GM23338 (cell line): ENCODE results near the gene EXOC3. TPM values are rescaled to one million over a fixed set of nuclear protein-coding genes. Genes with fewer than 3 reads are reported as not detected.
"Not testable (repeated sequence)": the region's sequence is repeated elsewhere in the genome, so short reads cannot be mapped to it uniquely, and the experiment has no call there.

Experiments
- ATAC-seq: fragments of 200-7000 bp; cut with Tn5 transposase; 3 replicates; pipeline ENCODE4 v1.9.1; 2020
- DNase-seq: peaks from one replicate; pipeline ENCODE4 v3.0.0-alpha.2; 2015; ENCODE audit warnings: low spot score
- H2AFZ ChIP-seq: fragments of 200-600 bp; sonication (generic); 2 replicates; pipeline ENCODE4 v1.8.0; 2016; ENCODE audit warnings: antibody characterized with exemption, mild to moderate bottlenecking, moderate library complexity
- H3F3A ChIP-seq: fragments of 200-600 bp; sonication (generic); replicated peaks from 2 replicates; pipeline ENCODE4 v1.8.0; 2017; ENCODE audit warnings: antibody characterized with exemption, mixed run types, low read depth
- H3K27ac ChIP-seq: fragments of 200-600 bp; sonication (generic); 2 replicates; pipeline ENCODE4 v1.6.1; 2016; ENCODE audit warnings: low read depth
- H3K27me3 ChIP-seq: fragments of 200-600 bp; sonication (generic); 2 replicates; pipeline ENCODE4 v1.8.0; 2016; ENCODE audit warnings: mild to moderate bottlenecking, mixed run types, moderate library complexity; ENCODE audit not compliant: insufficient read depth
- H3K36me3 ChIP-seq: fragments of 200-600 bp; sonication (generic); 2 replicates; pipeline ENCODE4 v1.8.0; 2016; ENCODE audit warnings: mild to moderate bottlenecking; ENCODE audit not compliant: insufficient read depth
- H3K4me1 ChIP-seq: fragments of 200-600 bp; sonication (generic); 2 replicates; pipeline ENCODE4 v1.8.0; 2016; ENCODE audit warnings: mild to moderate bottlenecking, moderate library complexity; ENCODE audit not compliant: insufficient read depth
- H3K4me2 ChIP-seq: fragments of 200-600 bp; sonication (generic); 2 replicates; pipeline ENCODE4 v1.7.1; 2017; ENCODE audit warnings: mixed run types
- H3K4me3 ChIP-seq: fragments of 200-600 bp; sonication (generic); 2 replicates; pipeline ENCODE4 v1.6.1; 2016; ENCODE audit warnings: mixed run types
- H3K79me2 ChIP-seq: fragments of 200-600 bp; sonication (generic); replicated peaks from 2 replicates; pipeline ENCODE4 v1.8.0; 2017; ENCODE audit warnings: mild to moderate bottlenecking; ENCODE audit not compliant: insufficient read depth
- H3K9me2 ChIP-seq: fragments of 200-600 bp; sonication (generic); 2 replicates; pipeline ENCODE4 v1.8.0; 2017; ENCODE audit not compliant: insufficient read depth
- H4K20me1 ChIP-seq: fragments of 200-600 bp; sonication (generic); replicated peaks from 2 replicates; pipeline ENCODE4 v1.8.0; 2017; ENCODE audit warnings: mild to moderate bottlenecking; ENCODE audit not compliant: insufficient read depth
- H3K27ac Mint-ChIP-seq: 2 replicates; pipeline ENCODE4 v1.8.0; 2020; ENCODE audit warnings: inconsistent platforms, mild to moderate bottlenecking, moderate library complexity, mixed read lengths
- H3K27me3 Mint-ChIP-seq: 3 replicates; pipeline ENCODE4 v1.8.0; 2022; ENCODE audit warnings: low read depth, mild to moderate bottlenecking, moderate library complexity, mixed read lengths, inconsistent platforms; ENCODE audit not compliant: insufficient read depth, poor library complexity
- H3K36me3 Mint-ChIP-seq: 3 replicates; pipeline ENCODE4 v1.8.0; 2021; ENCODE audit warnings: low read depth, mild to moderate bottlenecking, inconsistent platforms, moderate library complexity, mixed read lengths
- H3K4me1 Mint-ChIP-seq: 3 replicates; pipeline ENCODE4 v1.8.0; 2020; ENCODE audit warnings: mild to moderate bottlenecking, inconsistent platforms, mixed read lengths
- H3K4me3 Mint-ChIP-seq: 3 replicates; pipeline ENCODE4 v1.8.0; 2021; ENCODE audit warnings: moderate library complexity, mild to moderate bottlenecking, inconsistent platforms, mixed read lengths
- H3K9me3 Mint-ChIP-seq: 3 replicates; pipeline ENCODE4 v1.8.0; 2020; ENCODE audit warnings: moderate library complexity, mild to moderate bottlenecking, inconsistent platforms, mixed read lengths
- CREB1 ChIP-seq: fragments of 250-450 bp; sonication (Bioruptor Pico); IDR thresholded peaks from 2 replicates; pipeline ENCODE4 v1.5.0; 2020; ENCODE audit warnings: low read depth, mild to moderate bottlenecking, moderate library complexity
- EZH2phosphoT487 ChIP-seq: fragments of 200-600 bp; sonication (generic); IDR thresholded peaks from one replicate; pipeline ENCODE4 v1.8.1; 2018; ENCODE audit warnings: antibody characterized with exemption; ENCODE audit not compliant: unreplicated experiment
- REST ChIP-seq: IDR thresholded peaks from one replicate; pipeline ENCODE4 v1.6.1; 2018; ENCODE audit warnings: antibody characterized with exemption; ENCODE audit not compliant: unreplicated experiment
- STAT1 ChIP-seq: IDR thresholded peaks from one replicate; pipeline ENCODE4 v1.6.1; 2016; ENCODE audit warnings: antibody characterized with exemption; ENCODE audit not compliant: unreplicated experiment
- ZNF331 ChIP-seq: fragments of 250-450 bp; sonication (Bioruptor Pico); IDR thresholded peaks from 2 replicates; pipeline ENCODE4 v1.5.0; 2020; ENCODE audit warnings: low read depth, mild to moderate bottlenecking, moderate library complexity
- polyA plus RNA-seq: library from polyadenylated mRNA; unstranded; fragments of >200 nt; fragmentation: Nextera tagmentation; extraction: Ambion mirVana; gene quantifications from 2 replicates; pipeline ENCODE4 v1.2.1, GENCODE V29; 2016
- total RNA-seq: library from RNA; depleted of rRNA; stranded (reverse); fragments of >200 nt; shearing (Covaris generic); gene quantifications from 2 replicates; pipeline ENCODE4 v1.2.3, GENCODE V29; 2014
- TF ChIP-seq, protein P1 (sequence below), 2 experiments: fragments of 200-600 bp in 1 of 2; sonication (generic) in 1 of 2; conservative IDR thresholded peaks; 2 replicates each; pipeline versions ENCODE4 v1.5.1 to v1.6.1; 2016 to 2017; ENCODE audit warnings: antibody characterized with exemption in 2 of 2, low read depth in 2 of 2, mild to moderate bottlenecking in 2 of 2, moderate library complexity in 1 of 2

The EXOC3 gene
- total and polyA plus RNA-seq, 2 experiments from 2014 or later: 13.4 to 31.6 TPM

DNA sequence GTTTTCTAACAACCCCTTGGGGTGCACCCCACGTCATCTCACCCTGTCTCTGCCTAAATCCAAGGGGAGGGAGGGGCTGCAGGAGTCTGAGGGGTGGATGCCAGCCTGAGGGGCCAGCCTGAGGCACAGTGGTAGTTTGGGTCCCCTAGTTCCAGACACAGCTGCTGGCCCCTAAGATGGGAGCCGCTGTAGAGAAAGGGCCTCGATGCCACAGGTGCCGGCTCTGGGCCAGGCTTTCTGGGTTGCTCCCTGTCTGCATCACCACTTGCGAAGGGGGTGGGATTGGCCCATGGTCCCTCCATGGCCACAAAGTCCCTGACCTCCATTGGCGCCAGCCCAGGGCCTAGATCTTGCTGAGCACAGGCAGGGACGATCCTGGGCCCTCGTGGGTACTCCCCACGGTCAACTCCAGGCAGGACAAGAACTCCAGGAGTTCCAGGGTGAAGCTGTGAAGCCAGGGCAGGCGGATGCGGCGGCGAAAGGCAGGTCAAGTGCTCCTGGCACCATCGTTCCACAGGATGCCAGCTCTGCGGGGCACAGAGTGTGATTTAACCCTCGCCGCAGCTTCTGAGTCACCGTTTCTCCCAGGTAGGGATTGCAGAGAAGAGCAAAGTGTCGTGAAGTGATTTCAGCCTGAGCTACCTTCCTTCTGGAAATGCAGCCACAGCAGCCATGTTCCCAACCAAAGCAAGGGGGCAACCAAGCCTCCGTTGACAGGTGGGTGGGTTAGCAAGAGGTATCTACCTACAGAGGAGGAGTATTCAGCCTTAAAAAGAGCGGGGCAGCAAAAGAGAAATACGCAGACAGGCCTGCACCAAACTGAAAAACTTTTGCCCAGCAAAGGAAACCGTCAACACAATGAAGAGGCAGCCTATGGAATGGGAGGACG, 41.6 kb upstream of the EXOC3 start:
- no peak for TF ChIP-seq REST
- TF ChIP-seq CREB1 (CRISPR knock-in tag): no peak
- TF ChIP-seq ZNF331 (CRISPR knock-in tag): no peak
- TF ChIP-seq, protein P1, sequence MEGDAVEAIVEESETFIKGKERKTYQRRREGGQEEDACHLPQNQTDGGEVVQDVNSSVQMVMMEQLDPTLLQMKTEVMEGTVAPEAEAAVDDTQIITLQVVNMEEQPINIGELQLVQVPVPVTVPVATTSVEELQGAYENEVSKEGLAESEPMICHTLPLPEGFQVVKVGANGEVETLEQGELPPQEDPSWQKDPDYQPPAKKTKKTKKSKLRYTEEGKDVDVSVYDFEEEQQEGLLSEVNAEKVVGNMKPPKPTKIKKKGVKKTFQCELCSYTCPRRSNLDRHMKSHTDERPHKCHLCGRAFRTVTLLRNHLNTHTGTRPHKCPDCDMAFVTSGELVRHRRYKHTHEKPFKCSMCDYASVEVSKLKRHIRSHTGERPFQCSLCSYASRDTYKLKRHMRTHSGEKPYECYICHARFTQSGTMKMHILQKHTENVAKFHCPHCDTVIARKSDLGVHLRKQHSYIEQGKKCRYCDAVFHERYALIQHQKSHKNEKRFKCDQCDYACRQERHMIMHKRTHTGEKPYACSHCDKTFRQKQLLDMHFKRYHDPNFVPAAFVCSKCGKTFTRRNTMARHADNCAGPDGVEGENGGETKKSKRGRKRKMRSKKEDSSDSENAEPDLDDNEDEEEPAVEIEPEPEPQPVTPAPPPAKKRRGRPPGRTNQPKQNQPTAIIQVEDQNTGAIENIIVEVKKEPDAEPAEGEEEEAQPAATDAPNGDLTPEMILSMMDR (conservative IDR thresholded peaks at IDR 0.05; ENCODE audit: low read depth in 2 of 2): no peak
- TF ChIP-seq STAT1: no peak
- TF ChIP-seq EZH2phosphoT487: no peak
- Histone ChIP-seq H3K4me3 (no peak overlapping the region), H3K4me2 (no peak overlapping the region), H3F3A (no peaks in the 10 kb centered on the region), H2AFZ (no peak overlapping the region), H3K4me1 (peaks cover 6% of the 10 kb centered on the region; the same call in 1 of the 2 replicates), H3K27ac (no peak overlapping the region), H4K20me1 (no peaks in the 10 kb centered on the region), H3K9me2 (0 out of 2 replicates have a peak, but pooled peaks cover 4% of the 10 kb centered on the region), H3K27me3 (no peaks in the 10 kb centered on the region), H3K79me2 (no peaks in the 10 kb centered on the region), H3K36me3 (no peaks in the 10 kb centered on the region)
- H3K4me3 Mint-ChIP-seq: no peak overlapping the region
- ATAC-seq (no peak), DNase-seq (no peak)
- peaks cover 16% of the 10 kb centered on the region for H3K4me1 Mint-ChIP-seq
- H3K9me3 Mint-ChIP-seq: 0 out of 3 replicates have a peak, but pooled peaks cover 3% of the 10 kb centered on the region
- H3K27ac Mint-ChIP-seq: no peak overlapping the region
- no peaks in the 10 kb centered on the region for H3K36me3 Mint-ChIP-seq
- peaks cover 19% of the 10 kb centered on the region for H3K27me3 Mint-ChIP-seq

DNA sequence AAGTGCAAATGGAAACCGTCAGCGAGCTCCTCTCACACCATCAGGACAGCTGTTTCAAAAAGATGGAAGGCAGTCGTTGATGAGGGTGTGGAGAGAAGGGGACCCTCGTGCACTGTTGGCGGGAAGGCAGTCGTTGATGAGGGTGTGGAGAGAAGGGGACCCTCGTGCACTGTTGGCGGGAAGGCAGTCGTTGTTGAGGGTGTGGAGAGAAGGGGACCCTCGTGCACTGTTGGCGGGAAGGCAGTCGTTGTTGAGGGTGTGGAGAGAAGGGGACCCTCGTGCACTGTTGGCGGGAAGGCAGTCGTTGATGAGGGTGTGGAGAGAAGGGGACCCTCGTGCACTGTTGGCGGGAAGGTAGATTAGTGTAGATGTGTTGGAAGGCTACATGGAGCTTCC, 40.8 kb upstream of the EXOC3 start:
- not testable (repeated sequence) for H3K27ac Mint-ChIP-seq, H3K27me3 ChIP-seq, ATAC-seq, H4K20me1 ChIP-seq, H3K4me2 ChIP-seq, H3K9me2 ChIP-seq, H3K27ac ChIP-seq, H3K4me3 ChIP-seq, H3F3A ChIP-seq, H3K36me3 Mint-ChIP-seq, H3K79me2 ChIP-seq, H3K9me3 Mint-ChIP-seq, H3K4me1 ChIP-seq, DNase-seq, H2AFZ ChIP-seq, H3K4me3 Mint-ChIP-seq, H3K36me3 ChIP-seq
- H3K4me1 Mint-ChIP-seq: peaks cover 16% of the 10 kb centered on the region
- peaks cover 19% of the 10 kb centered on the region for H3K27me3 Mint-ChIP-seq
